NCI-H345 treated with DMSO at 0.1 percent for 48 hours (cell line): ENCODE measurements around the gene MYO3B.
A peak's percentile ranks its signal among the peaks of the same experiment; 100 is the strongest.

Experiments
- DNase-seq: peaks from one replicate; lab custom pipeline; 2025; ENCODE audit not compliant: unreplicated experiment; lab: John Stamatoyannopoulos, UW

MYO3B gene

GRCh38 chr2:170361090-170361936 is 183.4 kb downstream of the MYO3B start:
- DNase-seq, result no peak

- DNase-seq, result no peak
These were observed 184.4 kb downstream of the MYO3B start for GRCh38 chr2:170362313-170362870.

DNA sequence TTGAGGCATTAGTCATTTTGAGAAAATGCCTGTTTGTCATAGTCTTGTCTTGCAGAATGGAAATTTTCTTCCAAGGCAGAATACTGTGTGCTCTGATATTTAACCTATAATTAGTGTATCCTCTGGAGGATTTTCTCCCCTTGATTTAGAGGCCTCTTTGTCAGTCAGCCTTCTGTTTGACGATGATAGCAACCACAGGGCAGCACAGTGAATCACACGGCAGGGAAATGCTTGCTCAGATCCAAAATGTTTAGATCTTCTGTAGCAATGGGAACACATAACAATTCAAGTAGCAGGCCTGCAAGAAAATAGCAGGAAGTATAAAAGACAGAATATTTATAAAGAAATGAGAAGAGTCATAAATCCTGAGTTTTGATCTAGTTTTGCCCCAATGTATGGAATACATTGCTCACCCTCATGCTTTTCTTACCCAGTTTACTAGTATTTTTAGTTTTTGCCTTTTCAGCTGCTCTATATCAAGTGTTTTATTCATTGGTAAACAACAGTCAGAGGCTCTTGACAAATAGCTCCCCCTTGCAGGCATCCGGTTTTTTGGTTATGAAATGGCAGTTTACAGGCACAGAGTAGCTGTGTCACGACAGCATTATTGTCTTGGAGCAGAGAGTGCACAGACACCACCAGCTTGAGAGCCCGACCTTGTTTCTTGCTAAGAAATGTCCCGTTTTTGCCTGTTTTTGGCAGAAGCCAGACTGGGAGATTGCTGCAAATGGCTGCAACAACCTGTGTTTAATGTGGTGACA is 185.1 kb downstream of the MYO3B start:
- peak; percentile 6 for DNase-seq

GRCh38 chr2:170365003-170365402 is 187.1 kb downstream of the MYO3B start:
- no peak for DNase-seq

DNA sequence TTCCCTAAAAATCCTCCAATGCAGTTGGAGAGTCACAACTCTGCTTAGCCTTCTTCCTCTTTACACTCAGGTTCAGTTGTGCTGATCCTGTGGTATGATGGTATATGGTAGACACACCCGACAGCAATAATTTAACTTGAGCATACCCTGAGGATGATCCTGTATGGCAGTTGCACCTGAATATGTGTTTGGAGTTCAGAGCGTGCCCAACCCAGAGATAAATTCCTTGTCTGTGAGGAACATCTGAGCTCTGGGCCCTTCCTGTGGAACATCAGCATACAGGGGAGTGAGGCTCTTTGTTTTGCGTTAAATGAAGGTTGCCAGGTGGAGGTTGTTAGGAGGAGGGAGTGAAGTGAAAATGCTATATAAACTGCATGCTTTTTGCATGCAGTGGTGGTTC is 187.7 kb downstream of the MYO3B start:
- DNase-seq, result no peak

DNA sequence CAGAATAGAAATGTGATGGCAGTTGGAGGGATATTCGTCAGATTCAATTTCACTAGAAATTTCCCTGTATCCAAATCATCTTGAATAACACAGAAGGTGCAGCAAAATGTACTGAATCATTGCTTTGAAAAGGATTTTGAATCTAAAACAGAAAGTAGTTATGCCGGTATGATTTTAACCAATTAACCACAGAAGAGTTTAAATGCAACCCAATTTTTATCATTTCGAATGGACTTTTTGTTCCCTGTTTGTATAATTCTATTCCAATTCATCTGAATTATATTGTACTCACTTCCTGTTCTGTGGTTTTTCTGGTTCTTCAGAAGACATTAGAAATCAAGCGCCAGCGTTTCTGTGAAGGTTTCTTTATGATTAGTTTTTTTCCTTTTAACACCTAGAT is 190.4 kb downstream of the MYO3B start:
- no peak for DNase-seq

DNA sequence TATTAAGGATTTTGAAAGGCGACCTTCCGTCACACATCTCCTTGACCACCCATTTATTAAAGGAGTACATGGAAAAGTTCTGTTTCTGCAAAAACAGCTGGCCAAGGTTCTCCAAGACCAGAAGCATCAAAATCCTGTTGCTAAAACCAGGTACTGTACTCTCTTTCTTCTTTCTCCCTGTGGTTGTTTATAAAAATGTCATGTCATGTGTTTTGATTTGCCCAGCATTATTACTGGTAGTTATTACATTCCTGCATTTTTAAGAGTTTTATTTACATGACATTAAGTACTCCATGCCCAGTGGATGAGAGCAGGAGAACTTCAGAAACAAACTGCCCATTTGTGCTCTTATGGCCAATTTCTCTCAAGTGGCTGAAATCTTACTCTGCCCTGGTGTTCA is 191.3 kb downstream of the MYO3B start:
- DNase-seq, result no peak

GRCh38 chr2:170369894-170370293 is 191.9 kb downstream of the MYO3B start:
- peak; percentile 61 for DNase-seq

GRCh38 chr2:170371231-170371998 is 193.5 kb downstream of the MYO3B start:
- DNase-seq, result no peak

DNA sequence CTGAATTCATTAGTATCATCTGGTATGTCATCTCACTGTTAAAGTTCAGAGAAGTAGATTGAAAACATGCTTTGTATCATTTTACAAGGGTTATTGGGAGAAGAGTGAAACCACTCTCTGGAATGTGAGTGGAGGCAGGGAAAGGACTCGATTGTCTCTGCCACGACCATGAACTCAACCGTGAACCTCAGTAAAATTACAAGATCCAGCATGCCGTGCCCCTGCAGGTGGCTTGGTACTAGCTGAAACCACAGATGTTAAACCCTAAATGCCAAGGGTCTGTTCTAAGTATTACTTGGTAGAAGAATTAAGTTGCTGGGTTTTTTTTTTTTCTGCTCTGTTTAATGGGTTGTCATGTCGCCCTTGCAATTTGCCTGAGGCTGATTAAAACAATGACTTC is 197.2 kb downstream of the MYO3B start:
- DNase-seq, result no peak

- DNase-seq, result no peak
These were observed 199.7 kb downstream of the MYO3B start for GRCh38 chr2:170377500-170378207.

GRCh38 chr2:170380267-170380666 is 202.3 kb downstream of the MYO3B start:
- DNase-seq, result no peak

- DNase-seq, result no peak
These were observed 203.7 kb downstream of the MYO3B start for GRCh38 chr2:170381678-170382077.

GRCh38 chr2:170386554-170386953 is 208.6 kb downstream of the MYO3B start:
- no peak for DNase-seq

DNA sequence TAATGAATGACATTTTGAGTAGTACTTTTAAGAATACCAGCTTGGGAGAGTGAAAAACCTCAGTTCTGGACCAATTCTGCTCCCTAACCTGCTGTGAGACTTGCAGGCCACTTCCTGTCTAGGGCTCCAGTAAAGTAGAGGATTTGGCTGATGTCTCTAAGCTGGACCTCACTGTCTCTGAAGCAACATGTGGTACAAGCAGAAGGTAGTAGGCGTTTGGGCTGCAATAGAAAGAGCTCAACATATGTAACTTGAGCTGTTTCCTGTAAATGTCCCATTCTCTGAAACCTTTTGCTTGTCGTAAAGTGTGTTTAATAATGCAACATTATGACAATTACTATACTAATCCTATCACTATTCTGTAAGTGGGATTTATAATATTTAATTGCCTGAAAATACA is 213.1 kb downstream of the MYO3B start:
- no peak for DNase-seq

GRCh38 chr2:170391697-170392096 is 213.8 kb downstream of the MYO3B start:
- no peak for DNase-seq

- DNase-seq, result no peak
These were observed 216.0 kb downstream of the MYO3B start for GRCh38 chr2:170393861-170394498.

GRCh38 chr2:170394641-170395387 is 216.9 kb downstream of the MYO3B start:
- no peak for DNase-seq

- peak; percentile 23 for DNase-seq
These were observed 219.0 kb downstream of the MYO3B start for GRCh38 chr2:170396799-170397459.
